Ovary (tissue), 3 donors: Measurements from ENCODE around the gene REP15.

Source experiments
- EP300 ChIP-seq: sonication (generic); formaldehyde crosslinking; IDR thresholded peaks from one replicate; pipeline ENCODE4 v1.6.1; 2017; ENCODE audit warnings: antibody characterized with exemption
- TF ChIP-seq, protein P1 (sequence below), 3 donors: fragments of 450-650 bp in 2 of 3; fragments of 200-600 bp in 1 of 3; IDR thresholded peaks; one replicate each; pipeline versions ENCODE4 v1.5.1 to v1.8.0; 2016 to 2022; ENCODE audit warnings: antibody characterized with exemption in 3 of 3, mild to moderate bottlenecking in 1 of 3
- donor health status: DM: no; HTN: no; CAD: no.

DNA sequence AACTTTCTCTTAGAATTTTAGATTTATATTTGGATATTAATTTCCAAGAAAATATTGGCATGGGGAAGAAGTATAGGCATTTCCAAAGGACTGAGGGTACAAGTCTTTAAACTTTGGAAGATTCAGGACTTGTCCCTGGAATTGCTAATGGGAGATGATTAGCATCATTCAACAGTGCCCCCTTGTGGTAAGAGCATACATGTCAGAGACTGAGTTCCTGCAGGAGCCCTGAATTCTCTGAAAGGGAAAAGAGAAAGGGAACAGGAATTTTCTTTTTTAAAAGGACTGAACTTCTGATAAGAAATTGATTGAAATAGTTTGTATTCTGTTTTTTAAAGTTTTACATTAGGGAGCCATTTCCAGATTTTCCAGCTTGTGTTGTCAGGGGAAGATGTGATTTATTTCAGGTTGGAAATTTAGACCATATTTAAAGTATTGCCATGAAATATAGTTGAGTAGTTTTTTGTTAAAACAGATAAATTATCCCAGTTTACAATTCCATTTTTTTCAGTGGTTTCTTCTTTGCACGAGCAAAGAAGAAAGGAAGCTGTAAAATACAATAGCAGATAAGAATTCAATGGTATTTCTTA is 44.0 kb upstream of the REP15 start:
- TF ChIP-seq, protein P1, sequence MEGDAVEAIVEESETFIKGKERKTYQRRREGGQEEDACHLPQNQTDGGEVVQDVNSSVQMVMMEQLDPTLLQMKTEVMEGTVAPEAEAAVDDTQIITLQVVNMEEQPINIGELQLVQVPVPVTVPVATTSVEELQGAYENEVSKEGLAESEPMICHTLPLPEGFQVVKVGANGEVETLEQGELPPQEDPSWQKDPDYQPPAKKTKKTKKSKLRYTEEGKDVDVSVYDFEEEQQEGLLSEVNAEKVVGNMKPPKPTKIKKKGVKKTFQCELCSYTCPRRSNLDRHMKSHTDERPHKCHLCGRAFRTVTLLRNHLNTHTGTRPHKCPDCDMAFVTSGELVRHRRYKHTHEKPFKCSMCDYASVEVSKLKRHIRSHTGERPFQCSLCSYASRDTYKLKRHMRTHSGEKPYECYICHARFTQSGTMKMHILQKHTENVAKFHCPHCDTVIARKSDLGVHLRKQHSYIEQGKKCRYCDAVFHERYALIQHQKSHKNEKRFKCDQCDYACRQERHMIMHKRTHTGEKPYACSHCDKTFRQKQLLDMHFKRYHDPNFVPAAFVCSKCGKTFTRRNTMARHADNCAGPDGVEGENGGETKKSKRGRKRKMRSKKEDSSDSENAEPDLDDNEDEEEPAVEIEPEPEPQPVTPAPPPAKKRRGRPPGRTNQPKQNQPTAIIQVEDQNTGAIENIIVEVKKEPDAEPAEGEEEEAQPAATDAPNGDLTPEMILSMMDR (IDR thresholded peaks at IDR 0.05) = peak; percentile 70 to 86 (median 75)
- no peak for TF ChIP-seq EP300
